Stimulated activated naive CD8-positive, alpha-beta T cell treated with anti-CD3 and anti-CD28 coated beads, Interleukin-15, Interleukin-2, amounts not matched to agents 100 U/mL and 50 U/mL, for 24 hours (primary cell): ENCODE results near the gene PDE4C.
A peak's percentile ranks its signal among the peaks of the same experiment; 100 is the strongest.

Experiments
- ATAC-seq: fragments of 150-1000 bp; cut with Tn5 transposase; one replicate; pipeline ENCODE4 v1.10.0; 2021
- DNase-seq: peaks from one replicate; pipeline ENCODE4 v3.0.0; 2021

Gene PDE4C

DNA sequence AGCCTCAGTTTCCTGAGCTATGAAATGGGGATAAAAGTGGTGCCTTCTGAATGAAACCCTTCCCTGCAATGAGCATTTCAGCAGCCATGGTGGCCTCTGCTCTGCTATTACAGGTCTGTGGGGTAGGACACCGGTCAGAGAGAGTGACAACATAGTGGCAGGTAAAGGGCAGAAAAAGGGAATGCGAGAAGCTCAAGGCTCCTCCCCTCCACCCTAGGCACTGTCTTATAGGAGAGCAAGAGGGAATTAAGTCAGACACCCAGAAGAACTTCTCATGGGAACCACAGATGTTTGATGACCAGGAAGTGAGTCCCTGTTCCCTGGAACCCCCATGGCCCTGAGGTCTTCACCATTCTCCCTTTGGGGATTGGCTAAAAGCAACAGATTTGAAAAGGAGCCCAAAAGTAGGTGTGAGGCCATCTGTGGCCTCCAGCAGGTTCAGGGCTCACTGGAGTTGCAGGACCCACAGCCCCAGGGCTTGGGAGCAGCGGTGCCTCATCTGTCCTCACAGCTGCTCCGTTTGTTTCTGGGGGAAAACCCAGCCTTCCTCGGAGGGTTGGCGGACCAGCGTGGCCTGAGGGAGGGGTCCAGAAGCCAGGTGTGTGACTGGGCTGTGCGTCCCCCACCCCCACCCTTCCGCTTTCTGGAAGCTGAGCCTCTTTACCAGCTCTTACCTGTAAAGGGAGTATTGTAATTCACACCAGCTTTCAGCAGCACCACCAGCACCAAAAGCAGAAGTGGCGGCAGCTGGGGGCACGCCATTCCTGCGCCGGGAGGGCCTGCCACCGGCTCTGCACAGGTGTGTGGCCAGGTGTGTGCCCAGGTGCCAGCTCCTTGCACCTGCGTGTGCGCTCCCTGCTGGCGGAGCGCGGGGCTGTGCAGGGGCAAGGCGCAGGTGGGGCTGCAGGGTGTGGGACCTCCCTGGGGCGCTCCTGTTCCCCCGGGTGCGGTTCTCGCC, 28.6 kb upstream of the PDE4C start:
- no peak for ATAC-seq
- DNase-seq: no peak

DNA sequence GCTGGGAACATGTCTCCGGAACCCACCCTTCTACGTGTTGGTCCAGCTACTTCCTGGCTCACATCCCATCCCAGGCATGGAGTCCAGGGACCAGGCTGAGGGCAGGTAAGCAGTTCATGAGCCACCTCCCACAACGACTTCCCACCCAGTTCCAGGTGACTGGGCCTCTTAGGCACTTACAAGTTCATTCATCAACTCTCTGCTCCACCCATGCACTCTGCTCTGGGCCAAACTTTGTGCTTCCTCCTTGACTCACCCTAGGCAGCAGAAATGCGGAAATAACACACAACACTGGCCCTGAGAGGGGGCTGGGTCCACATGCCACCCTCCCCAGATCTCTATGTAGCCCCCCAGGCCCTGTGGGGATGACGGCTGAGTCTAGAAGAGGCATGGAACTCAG, 27.5 kb upstream of the PDE4C start:
- ATAC-seq: no peak

GRCh38 chr19:18253130-18253529, 26.9 kb upstream of the PDE4C start:
- DNase-seq: no peak
- no peak for ATAC-seq

More for the DNA sequence above, 27.5 kb upstream of the PDE4C start:
- no peak for DNase-seq

DNA sequence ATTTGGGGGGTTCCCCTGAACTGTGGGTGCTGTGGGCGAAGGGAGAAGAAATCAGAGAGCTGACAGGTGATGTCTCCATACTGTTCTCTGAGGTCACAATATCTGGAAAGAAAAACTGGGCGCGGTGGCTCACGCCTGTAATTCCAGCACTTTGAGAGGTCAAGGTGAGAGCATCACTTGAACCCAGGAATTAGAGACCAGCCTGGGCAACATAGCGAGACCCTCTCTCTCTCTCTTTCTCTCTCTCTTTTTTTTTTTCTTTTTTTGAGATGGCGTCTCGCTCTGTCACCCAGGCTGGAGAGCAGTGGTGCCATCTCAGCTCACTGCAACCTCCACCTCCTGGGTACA, 26.1 kb upstream of the PDE4C start:
- ATAC-seq (no peak), DNase-seq (no peak)

- ATAC-seq (peak; percentile 63), DNase-seq (peak; percentile 85)
Measured at GRCh38 chr19:18251587-18252369, 25.5 kb upstream of the PDE4C start.

DNA sequence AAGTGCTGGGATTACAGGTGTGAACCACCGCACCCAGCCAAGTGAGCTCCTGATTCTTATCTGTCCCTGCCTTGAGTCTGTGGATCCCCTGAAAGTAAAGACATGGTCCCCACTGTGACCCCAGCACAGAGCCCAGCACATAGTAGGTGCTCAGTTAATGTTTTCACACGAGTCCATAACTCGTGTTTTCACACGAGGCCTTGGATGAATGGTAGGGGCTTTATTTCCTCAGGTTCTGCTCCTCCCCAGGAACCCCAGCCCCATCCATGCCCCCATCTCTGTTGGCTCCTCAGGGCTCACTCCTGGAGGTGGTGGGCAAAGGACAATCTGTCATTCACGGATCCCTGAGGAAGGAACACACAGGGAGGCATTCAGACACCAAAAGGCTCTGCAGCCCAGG, 23.6 kb upstream of the PDE4C start:
- DNase-seq (no peak), ATAC-seq (no peak)

DNA sequence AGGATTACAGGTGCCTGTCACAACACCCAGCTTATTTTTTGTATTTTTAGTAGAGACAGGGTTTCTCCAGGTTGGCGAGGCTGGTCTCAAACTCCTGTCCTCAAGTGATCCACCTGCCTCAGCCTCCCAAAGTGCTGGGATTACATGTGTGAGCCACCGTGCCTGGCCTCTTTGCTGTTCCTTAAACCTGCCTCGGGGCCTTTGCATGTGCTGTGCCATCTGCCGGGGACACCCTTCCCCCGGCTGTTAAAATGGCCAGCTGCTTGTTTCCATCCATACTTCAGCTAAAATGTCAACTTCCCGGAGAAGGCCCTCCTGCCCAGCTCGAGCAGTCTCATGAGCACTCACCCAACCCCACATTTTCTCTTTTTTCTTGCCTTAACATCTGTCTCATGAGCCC, 19.1 kb upstream of the PDE4C start:
- ATAC-seq (no peak), DNase-seq (no peak)

DNA sequence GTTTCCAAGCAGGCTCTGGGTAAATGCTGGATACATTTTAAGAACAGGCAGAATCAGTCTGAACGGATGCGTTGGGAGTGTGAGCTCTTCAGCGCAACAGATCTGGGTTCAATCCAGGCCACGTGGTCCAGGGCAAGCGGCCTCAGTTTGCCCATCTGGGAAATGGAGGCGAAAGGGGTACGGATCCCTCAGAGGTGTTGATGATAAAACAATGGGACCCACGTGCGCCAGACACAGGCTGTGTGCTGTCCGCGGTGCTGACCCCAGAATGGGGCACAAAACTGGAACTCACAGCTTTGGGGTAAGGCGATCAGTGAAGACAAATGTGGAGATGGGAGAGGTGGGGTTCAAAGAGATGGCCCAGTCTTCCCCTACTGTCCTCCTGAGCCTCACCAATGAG, 13.1 kb upstream of the PDE4C start:
- no peak for ATAC-seq
- DNase-seq: no peak

DNA sequence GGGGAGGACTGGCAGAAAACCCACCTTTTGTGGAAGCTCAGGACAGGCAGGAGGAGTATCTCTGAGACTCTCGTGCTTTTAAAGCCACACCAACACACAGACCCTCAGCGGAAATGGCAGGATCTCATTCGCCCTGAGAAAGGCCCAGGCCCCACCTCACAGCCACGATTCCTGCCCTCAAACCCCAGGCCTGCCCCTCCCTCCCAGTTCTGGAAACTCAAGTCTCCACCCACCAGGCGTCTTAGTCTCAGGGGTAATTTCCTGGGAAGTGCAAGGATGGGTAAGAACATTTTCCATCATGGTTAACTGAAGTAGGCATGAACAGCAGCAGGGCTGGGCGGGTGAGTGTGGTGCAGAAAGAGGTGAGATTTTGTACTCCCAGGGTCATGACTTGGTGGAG, 8.0 kb upstream of the PDE4C start:
- ATAC-seq: no peak
- DNase-seq: no peak

DNA sequence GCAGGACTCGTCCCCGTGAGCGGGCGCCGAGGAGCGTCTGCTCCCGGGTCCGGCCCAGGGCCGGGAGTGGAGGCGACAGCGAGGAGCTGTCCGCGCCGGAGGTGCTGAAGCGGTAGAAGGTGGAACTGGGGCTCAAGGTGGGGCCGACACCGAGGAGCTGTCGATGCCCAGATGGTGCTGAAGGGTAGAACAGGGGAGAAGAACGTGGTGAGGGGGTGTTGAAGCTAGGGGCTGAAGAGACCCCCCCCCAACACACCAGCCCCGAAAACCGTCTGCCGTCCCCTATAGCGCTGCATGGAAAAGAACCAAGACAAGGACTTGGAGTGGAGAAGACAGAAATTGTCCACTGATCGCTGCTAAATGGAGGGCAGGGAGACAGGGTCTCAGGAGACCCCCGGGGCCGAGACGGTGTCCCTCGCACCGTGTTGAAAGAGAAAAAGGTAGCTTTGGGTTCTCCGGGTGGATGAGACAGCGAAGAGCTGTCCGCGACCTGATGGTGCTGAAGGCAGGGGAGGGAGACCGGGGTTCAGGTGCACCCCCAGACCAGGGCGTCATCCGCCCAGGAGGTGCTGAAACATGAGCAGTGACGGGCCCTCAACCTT, 7.1 kb upstream of the PDE4C start:
- no peak for ATAC-seq
- DNase-seq: peak; percentile 67

DNA sequence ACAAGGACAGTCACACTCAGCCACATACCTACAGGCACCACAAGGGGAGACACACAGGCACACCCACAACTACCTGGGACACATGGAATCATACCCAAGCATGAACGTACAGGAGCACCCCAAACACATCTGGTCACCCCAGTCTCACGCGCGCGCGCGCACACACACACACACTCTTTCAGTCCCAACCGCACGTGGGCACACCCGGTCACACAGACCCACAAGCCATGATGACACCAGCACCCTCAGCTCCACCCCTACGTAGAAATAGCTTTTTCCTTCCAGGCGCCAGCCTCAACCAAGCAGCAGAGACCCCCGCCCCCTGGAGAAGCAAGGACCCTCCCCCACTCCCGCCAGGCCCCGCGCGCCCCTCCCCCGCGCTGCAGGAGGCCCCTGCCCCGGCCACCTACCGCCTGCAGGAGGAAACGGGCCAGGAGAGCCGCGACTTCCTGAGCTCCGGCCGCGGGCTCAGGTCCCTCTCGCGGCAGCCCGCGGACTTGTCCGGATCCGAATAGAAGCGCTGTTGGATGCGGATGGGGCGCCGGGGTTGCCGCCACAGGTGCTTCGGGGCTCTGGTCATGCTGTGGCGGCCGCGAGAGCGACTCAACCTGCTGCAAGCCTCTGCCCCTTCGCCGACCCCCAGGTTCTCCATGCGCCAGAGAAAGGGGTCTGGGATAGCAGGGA, 6.4 kb upstream of the PDE4C start:
- no peak for ATAC-seq
- no peak for DNase-seq

DNA sequence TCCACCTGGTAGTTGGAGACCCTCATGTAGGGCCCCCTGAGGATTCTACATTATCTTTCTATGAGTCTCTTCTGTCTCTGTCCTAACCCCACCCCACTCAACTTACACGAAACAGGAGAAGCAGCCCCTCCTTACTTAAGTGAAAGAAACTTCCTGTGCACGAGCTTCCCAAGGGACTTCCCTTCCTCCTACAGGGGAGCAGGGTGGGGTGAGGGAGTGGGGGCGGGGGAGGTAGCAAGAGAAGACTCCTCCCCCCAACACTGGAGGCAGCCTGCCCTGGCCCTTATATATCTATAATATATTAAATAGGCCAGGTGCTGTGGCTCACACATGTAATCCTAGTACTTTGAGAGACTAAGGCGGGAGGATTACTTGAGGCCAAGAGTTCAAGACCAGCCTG, 5.5 kb upstream of the PDE4C start:
- DNase-seq (no peak), ATAC-seq (no peak)

GRCh38 chr19:18230941-18231734, 4.9 kb upstream of the PDE4C start:
- ATAC-seq: peak; percentile 31
- peak; percentile 32 for DNase-seq

- ATAC-seq: no peak
- DNase-seq: no peak
Measured at GRCh38 chr19:18229915-18230314, 3.7 kb upstream of the PDE4C start.

DNA sequence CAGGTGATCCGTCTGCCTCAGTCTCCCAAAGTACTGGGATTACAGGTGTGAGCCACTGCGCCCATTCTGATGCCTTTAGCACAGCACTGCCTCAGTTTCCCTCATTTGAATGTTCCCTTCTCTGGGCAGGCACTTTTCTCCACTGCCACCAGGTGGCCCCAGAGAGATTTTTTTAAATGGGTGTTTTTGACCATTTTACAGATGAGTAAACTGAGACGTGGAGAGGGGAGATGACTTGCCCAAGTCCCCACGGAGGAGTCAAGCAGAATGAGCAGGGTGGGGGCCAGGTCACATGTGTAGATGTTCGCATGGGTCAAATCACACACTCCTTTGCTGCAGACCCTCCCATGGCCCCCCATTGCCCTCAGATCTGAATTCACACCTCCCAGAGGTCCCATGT, 3.2 kb upstream of the PDE4C start:
- DNase-seq: no peak
- ATAC-seq: no peak

GRCh38 chr19:18227781-18228271, 1.6 kb upstream of the PDE4C start:
- ATAC-seq: no peak
- DNase-seq: no peak

GRCh38 chr19:18226956-18227780, 930 bp upstream of the PDE4C start:
- ATAC-seq (no peak), DNase-seq (no peak)

DNA sequence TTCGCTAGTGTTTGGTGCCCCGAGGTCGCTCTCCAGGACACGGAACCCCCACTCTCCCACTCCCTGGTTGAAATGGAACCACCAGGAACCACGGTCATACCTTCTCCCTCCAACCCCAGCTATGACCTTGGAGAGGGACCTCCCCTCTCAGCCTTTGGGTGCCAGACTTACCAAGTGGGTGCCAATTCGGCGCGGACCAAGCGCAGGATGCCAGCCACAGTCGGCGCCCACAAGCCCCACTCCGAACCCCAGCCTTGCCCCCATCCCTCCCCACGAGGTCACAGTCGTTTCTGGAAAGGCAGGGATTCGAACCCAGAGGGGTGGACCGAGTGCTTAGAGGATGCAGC, 910 bp downstream of the PDE4C start:
- DNase-seq (no peak), ATAC-seq (no peak)

GRCh38 chr19:18224525-18225354, 1.5 kb downstream of the PDE4C start:
- ATAC-seq (peak; percentile 97), DNase-seq (peak; percentile 92)
